ENCODE results near the gene PPTC7. TPM values are rescaled to one million over a fixed set of nuclear protein-coding genes. Genes with fewer than 3 reads are reported as not detected.

PPTC7 gene
- total and polyA plus RNA-seq, 2 of the 4 experiments (the other 2 are of a cell fraction) = 4.1 to 6.8 TPM

DNA sequence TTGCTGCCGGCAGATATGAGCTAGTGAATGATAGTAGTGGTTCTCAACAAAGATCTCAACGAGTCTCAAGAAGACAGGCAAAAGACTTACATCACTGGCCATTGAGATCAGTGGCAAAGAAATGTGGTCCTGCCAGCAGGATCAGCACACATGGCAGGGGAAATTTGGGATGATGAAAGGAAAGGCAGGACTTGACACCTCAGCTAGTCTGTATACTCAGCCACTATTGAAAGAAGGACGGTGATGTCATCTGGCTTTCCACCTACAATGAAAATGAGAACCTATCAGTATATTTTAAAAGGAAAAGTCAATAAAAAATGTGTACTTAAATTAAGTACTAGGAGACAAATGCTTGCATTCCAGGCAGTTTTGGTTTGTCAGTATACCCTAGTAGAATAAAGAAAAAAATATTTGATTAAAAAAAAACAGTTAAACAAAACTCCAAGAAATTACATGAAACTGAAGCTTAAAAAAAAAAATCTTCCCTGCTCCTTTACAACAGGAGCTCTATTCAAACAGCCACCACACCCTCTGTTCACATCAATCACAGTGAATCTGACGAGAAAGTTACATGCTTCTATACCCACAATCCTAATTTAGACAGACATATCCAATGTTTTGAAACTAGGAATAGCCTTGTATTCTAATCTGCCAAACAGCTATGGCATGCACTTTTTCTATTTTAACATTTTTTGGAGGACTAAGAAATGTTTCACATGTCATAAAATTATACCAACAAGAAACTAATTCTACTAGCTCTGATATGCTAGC lies 46.1 kb downstream of the PPTC7 start (continued):
- TF ChIP-seq, protein P1, sequence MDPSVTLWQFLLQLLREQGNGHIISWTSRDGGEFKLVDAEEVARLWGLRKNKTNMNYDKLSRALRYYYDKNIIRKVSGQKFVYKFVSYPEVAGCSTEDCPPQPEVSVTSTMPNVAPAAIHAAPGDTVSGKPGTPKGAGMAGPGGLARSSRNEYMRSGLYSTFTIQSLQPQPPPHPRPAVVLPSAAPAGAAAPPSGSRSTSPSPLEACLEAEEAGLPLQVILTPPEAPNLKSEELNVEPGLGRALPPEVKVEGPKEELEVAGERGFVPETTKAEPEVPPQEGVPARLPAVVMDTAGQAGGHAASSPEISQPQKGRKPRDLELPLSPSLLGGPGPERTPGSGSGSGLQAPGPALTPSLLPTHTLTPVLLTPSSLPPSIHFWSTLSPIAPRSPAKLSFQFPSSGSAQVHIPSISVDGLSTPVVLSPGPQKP (IDR thresholded peaks at IDR 0.05; ENCODE audit: borderline replicate concordance, low read depth, low read length) = no peak

DNA sequence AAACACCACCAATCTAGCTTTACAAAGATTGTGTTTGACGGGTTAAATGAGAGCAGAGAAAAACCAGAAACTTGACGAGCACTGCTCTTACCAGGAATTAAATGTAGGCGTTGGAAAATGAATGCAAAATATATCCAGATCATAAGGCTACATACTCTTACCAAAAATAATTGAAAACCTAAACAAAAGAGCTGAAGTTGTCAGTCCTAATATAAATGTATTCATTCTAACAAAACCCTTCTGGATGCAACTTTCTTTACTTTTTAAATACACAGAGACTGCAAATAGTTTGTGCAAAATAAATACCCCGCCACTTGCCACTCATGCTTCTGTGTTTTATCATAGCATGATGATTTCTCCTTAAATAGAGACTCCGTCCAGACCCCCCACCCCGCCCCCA lies 48.3 kb downstream of the PPTC7 start:
- Histone ChIP-seq H3K56ac (ENCODE audit: extremely low read depth, insufficient read depth, low read length) (no peak overlapping the region), H3K4me1 (ENCODE audit: control insufficient read depth, insufficient read depth, low read length) (peaks cover 15% of the 10 kb centered on the region), H4K20me1 (ENCODE audit: insufficient read depth, low read length) (peaks cover 8% of the 10 kb centered on the region; the same call in 1 of the 2 replicates), H2BK15ac (ENCODE audit: low read depth, low read length) (no peak overlapping the region), H3K9me3 (ENCODE audit: control insufficient read depth, insufficient read depth, low read length) (no peaks in the 10 kb centered on the region), H3K27ac (ENCODE audit: insufficient read depth, low read length) (no peak overlapping the region), H3K36me3 (ENCODE audit: control insufficient read depth, insufficient read depth, low read length) (peaks cover 19% of the 10 kb centered on the region), H3K9me1 (ENCODE audit: insufficient read depth, low read length) (peaks cover 14% of the 10 kb centered on the region), H3K4ac (ENCODE audit: low read depth, low read length) (no peak overlapping the region), H3K79me1 (ENCODE audit: low read depth in 1 of 2, low read length in 2 of 2) (peaks cover 26 to 45% of the 10 kb centered on the region in 2 experiments), H3K23ac (ENCODE audit: low read depth, low read length) (no peak overlapping the region), H2AK5ac (ENCODE audit: low read depth, low read length) (no peak overlapping the region), H4K91ac (ENCODE audit: insufficient read depth, low read depth, low read length) (no peak overlapping the region), H3K14ac (replicated peaks; ENCODE audit: low read depth, low read length) (no peak overlapping the region), H4K8ac (ENCODE audit: low read depth in 2 of 2, low read length in 2 of 2) (no peak overlapping the region), H3K27me3 (ENCODE audit: control insufficient read depth, insufficient read depth, low read length) (no peaks in the 10 kb centered on the region), H2AFZ (replicated peaks; ENCODE audit: low read length, poor library complexity) (no peak overlapping the region), H4K5ac (ENCODE audit: low read depth, low read length) (no peak overlapping the region), H2BK20ac (ENCODE audit: low read depth, low read length) (no peak overlapping the region), H3K4me3 (ENCODE audit: insufficient read depth, low read depth, low read length) (no peak overlapping the region), H3K4me2 (ENCODE audit: low read depth, low read length) (no peak overlapping the region), H2BK5ac (ENCODE audit: low read depth, low read length, poor library complexity, severe bottlenecking) (no peak overlapping the region), H2BK120ac (ENCODE audit: low read depth, low read length) (no peak overlapping the region), H2AK9ac (replicated peaks; ENCODE audit: low read depth, low read length, poor library complexity) (no peak overlapping the region), H3K9ac (ENCODE audit: low read depth, low read length) (no peak overlapping the region), H3K18ac (ENCODE audit: low read depth, low read length) (no peak overlapping the region)
- POLR2A ChIA-PET (ENCODE audit: unreplicated experiment) = no interaction called here
- no peak for ATAC-seq (ENCODE audit: low read depth)
- CTCF ChIA-PET = interaction anchor here (0.5 to 1.0 kb wide), 2 partner anchors 33 to 93 kb away, joined by 4 read pairs; partner anchors contain the start of genes RAD9B and VPS29
- TF ChIP-seq MXI1 (IDR thresholded peaks at IDR 0.05; ENCODE audit: borderline replicate concordance, low read depth, low read length) (no peak), CHD1 (IDR thresholded peaks at IDR 0.05; ENCODE audit: low read depth, low read length) (no peak), RAD21 (IDR thresholded peaks at IDR 0.05; ENCODE audit: low read length) (no peak), CEBPB (IDR thresholded peaks at IDR 0.05; ENCODE audit: low read depth, low read length) (no peak), RFX5 (IDR thresholded peaks at IDR 0.05; ENCODE audit: low read depth, low read length) (no peak), MAZ (IDR thresholded peaks at IDR 0.05; ENCODE audit: borderline replicate concordance, low read depth, low read length) (no peak), MAFK (IDR thresholded peaks at IDR 0.05; ENCODE audit: low read depth, low read length) (no peak), POLR2A (IDR thresholded peaks at IDR 0.05; ENCODE audit: low read depth, low read length) (no peak)
- in situ Hi-C loops (cut with MboI; ENCODE audit: low sequenced_read_pairs) (no loop called here), intact Hi-C loops (cut with micrococcal nuclease) (no loop called here), dilution Hi-C loops (cut with HindIII; ENCODE audit: low sequenced_read_pairs, unreplicated experiment) (no loop called here)
- BruUV-seq (replicated peaks) = no TSS peak
- no peak for DNase-seq
- no CpG with 5 or more reads among the region's 6 CpGs for WGBS, 2 experiments (ENCODE audit: extremely low coverage in 2 of 2, insufficient read length in 1 of 2)
